ENCODE results near the gene RNF213. TPM values are rescaled to one million over a fixed set of nuclear protein-coding genes. Genes with fewer than 3 reads are reported as not detected.

RNF213 gene
- total and polyA plus RNA-seq, 4 donors, result 18.2 to 104 (median 33.5) TPM

GRCh38 chr17:80320496-80320895 is 59.8 kb downstream of the RNF213 start:
- TF ChIP-seq ZBTB33 (IDR thresholded peaks at IDR 0.05), result no peak
- TF ChIP-seq MAX (IDR thresholded peaks at IDR 0.05), result no peak
- no peak for TF ChIP-seq REST (IDR thresholded peaks at IDR 0.05)
- no peak for TF ChIP-seq HNF4A (conservative IDR thresholded peaks at IDR 0.05)
- no peak for TF ChIP-seq GABPA (IDR thresholded peaks at IDR 0.05 in 1 of 2, conservative IDR thresholded peaks at IDR 0.05 in 1 of 2)
- no peak for TF ChIP-seq SP1 (IDR thresholded peaks at IDR 0.05)
- 99% methylated on average over 15 of the region's 15 CpGs for WGBS
- Histone ChIP-seq H3K27me3 (ENCODE audit: control insufficient read depth in 4 of 4, insufficient read depth in 4 of 4, low read length in 3 of 4) (no peaks in the 10 kb centered on the region), H3K27ac (ENCODE audit: low read depth in 1 of 2, low read length in 2 of 2) (no peak overlapping the region), H3K9ac (ENCODE audit: low read depth in 1 of 2, low read length in 2 of 2) (no peak overlapping the region), H3K9me3 (ENCODE audit: control insufficient read depth in 4 of 4, low read length in 3 of 4) (no peaks in the 10 kb centered on the region), H3K36me3 (ENCODE audit: control insufficient read depth in 4 of 4, insufficient read depth in 3 of 4, low read depth in 1 of 4, low read length in 3 of 4) (peaks cover 10 to 76% (median 52%) of the 10 kb centered on the region in 4 donors), H3K4me1 (ENCODE audit: control insufficient read depth in 4 of 4, insufficient read depth in 4 of 4, low read length in 3 of 4) (no peaks in the 10 kb centered on the region), H3K4me3 (ENCODE audit: low read depth in 1 of 3, low read length in 3 of 3) (no peak overlapping the region)
- no peak for DNase-seq (ENCODE audit: low spot score)

- no peaks in the 10 kb centered on the region for H3K27me3 ChIP-seq (ENCODE audit: control insufficient read depth in 4 of 4, insufficient read depth in 4 of 4, low read length in 3 of 4)
- no peak overlapping the region for H3K27ac ChIP-seq (ENCODE audit: low read depth in 1 of 2, low read length in 2 of 2)
- no peak overlapping the region for H3K4me3 ChIP-seq (ENCODE audit: low read depth in 1 of 3, low read length in 3 of 3)
- no peak overlapping the region for H3K9ac ChIP-seq (ENCODE audit: low read depth in 1 of 2, low read length in 2 of 2)
- H3K4me1 ChIP-seq (ENCODE audit: control insufficient read depth in 4 of 4, insufficient read depth in 4 of 4, low read length in 3 of 4), result no peaks in the 10 kb centered on the region
- 99% methylated on average over 1 of the region's 1 CpG for WGBS
- TF ChIP-seq FOXA2 (IDR thresholded peaks at IDR 0.05), result no peak
- DNase-seq (ENCODE audit: low spot score), result no peak
- peaks cover 12 to 79% (median 50%) of the 10 kb centered on the region in 4 donors for H3K36me3 ChIP-seq (ENCODE audit: control insufficient read depth in 4 of 4, insufficient read depth in 3 of 4, low read depth in 1 of 4, low read length in 3 of 4)
- no peaks in the 10 kb centered on the region for H3K9me3 ChIP-seq (ENCODE audit: control insufficient read depth in 4 of 4, low read length in 3 of 4)
Observed at GRCh38 chr17:80322864-80323263, 62.2 kb downstream of the RNF213 start.

- WGBS, result 92% methylated on average over 3 of the region's 3 CpGs
- Histone ChIP-seq H3K9ac (ENCODE audit: low read depth in 1 of 2, low read length in 2 of 2) (no peak overlapping the region), H3K27ac (ENCODE audit: low read depth in 1 of 2, low read length in 2 of 2) (no peak overlapping the region), H3K27me3 (ENCODE audit: control insufficient read depth in 4 of 4, insufficient read depth in 4 of 4, low read length in 3 of 4) (no peaks in the 10 kb centered on the region), H3K9me3 (ENCODE audit: control insufficient read depth in 4 of 4, low read length in 3 of 4) (no peaks in the 10 kb centered on the region), H3K36me3 (ENCODE audit: control insufficient read depth in 4 of 4, insufficient read depth in 3 of 4, low read depth in 1 of 4, low read length in 3 of 4) (peaks cover 12 to 82% (median 57%) of the 10 kb centered on the region in 4 donors), H3K4me1 (ENCODE audit: control insufficient read depth in 4 of 4, insufficient read depth in 4 of 4, low read length in 3 of 4) (no peaks in the 10 kb centered on the region), H3K4me3 (ENCODE audit: low read depth in 1 of 3, low read length in 3 of 3) (no peak overlapping the region)
- TF ChIP-seq RAD21 (IDR thresholded peaks at IDR 0.05) (no peak), SP1 (IDR thresholded peaks at IDR 0.05) (no peak), REST (IDR thresholded peaks at IDR 0.05) (no peak), HNF4G (IDR thresholded peaks at IDR 0.05) (no peak), TAF1 (conservative IDR thresholded peaks at IDR 0.05) (no peak), RXRA (IDR thresholded peaks at IDR 0.05) (no peak), ATF3 (IDR thresholded peaks at IDR 0.05) (no peak), NR2F2 (IDR thresholded peaks at IDR 0.05) (no peak), GABPA (IDR thresholded peaks at IDR 0.05 in 1 of 2, conservative IDR thresholded peaks at IDR 0.05 in 1 of 2) (no peak), MAX (IDR thresholded peaks at IDR 0.05) (no peak), ZBTB33 (IDR thresholded peaks at IDR 0.05) (no peak), EGR1 (IDR thresholded peaks at IDR 0.05; ENCODE audit: low read depth in 2 of 2) (no peak)
- no peak for DNase-seq (ENCODE audit: low spot score)
Observed at GRCh38 chr17:80323982-80324381, 63.3 kb downstream of the RNF213 start.

Data from liver (tissue), 9 donors.